Loucy (cell line): ENCODE measurements around the gene EPHB1.

ENCODE experiments used
- CTCF ChIP-seq: fragments of 200-600 bp; sonication (generic); conservative IDR thresholded peaks from 2 replicates; pipeline ENCODE4 v1.5.1; 2014; ENCODE audit warnings: mild to moderate bottlenecking, antibody characterized with exemption, low read length
- EZH2phosphoT487 ChIP-seq: fragments of 200-600 bp; IDR thresholded peaks from 2 replicates; pipeline ENCODE4 v1.6.1; 2018; ENCODE audit warnings: antibody characterized with exemption, mild to moderate bottlenecking, moderate library complexity, borderline replicate concordance

- TF ChIP-seq CTCF (no peak), EZH2phosphoT487 (no peak)
Measured at GRCh38 chr3:135192929-135193328, 397.9 kb downstream of the EPHB1 start.
